Lung microvascular endothelial cell (primary cell): ENCODE results near the gene TTC7B. TPM values are rescaled to one million over a fixed set of nuclear protein-coding genes. Genes with fewer than 3 reads are reported as not detected.

Experiments used
- DNase-seq, 2 donors: peaks; one replicate each; pipeline versions ENCODE4 v3.0.0 to v3.0.0-alpha.2; 2010; ENCODE audit warnings: low read depth in 2 of 2
- total RNA-seq: library from RNA; depleted of rRNA; stranded (reverse); fragments of >200 nt; gene quantifications from 2 replicates; pipeline ENCODE4 v1.2.1, GENCODE V29; 2014

The TTC7B gene
- total RNA-seq, 1 donor from 2014 or later: 14.7 TPM

DNA sequence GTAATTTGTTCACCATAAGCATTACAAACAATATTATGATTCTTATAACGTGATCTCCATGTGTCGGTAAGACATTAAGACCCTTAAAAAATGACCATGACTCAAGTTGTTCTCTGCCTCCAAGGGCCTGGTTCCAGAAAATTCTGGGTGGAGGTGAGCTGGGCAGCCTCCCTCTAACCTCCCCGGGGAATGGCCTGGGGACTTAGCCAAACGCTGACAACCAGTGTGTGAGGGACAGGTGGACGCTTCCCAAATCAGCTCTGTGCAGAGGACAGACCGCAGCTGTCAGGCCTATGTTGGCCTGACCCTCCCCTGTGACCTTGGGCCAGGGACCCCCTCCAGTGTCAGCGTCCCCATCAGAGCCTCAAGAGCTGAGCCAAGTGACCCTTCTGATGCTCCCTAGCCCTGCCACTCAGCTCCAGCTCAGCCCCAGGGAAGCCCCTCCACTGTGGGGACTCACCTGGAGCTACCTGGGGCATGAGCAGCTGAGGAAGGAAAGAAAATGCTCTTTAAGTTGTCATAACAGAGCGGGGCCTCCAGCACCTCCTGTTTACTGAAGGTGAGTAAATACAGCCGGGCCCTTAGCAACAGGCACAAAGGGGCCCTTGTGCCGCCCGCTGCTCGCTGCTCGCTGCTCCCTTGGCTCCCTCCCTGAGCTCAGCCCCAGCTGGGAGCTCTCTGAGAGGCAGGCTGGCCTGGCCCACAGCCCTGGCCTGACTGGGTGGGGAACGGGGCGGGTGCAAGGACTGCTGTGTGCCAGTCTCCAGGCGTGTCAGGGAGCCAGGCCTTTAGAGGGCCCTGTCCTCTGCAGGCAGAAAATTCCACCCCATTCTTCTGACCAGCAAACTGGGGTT lies 302.8 kb downstream of the TTC7B start:
- no peak for DNase-seq

DNA sequence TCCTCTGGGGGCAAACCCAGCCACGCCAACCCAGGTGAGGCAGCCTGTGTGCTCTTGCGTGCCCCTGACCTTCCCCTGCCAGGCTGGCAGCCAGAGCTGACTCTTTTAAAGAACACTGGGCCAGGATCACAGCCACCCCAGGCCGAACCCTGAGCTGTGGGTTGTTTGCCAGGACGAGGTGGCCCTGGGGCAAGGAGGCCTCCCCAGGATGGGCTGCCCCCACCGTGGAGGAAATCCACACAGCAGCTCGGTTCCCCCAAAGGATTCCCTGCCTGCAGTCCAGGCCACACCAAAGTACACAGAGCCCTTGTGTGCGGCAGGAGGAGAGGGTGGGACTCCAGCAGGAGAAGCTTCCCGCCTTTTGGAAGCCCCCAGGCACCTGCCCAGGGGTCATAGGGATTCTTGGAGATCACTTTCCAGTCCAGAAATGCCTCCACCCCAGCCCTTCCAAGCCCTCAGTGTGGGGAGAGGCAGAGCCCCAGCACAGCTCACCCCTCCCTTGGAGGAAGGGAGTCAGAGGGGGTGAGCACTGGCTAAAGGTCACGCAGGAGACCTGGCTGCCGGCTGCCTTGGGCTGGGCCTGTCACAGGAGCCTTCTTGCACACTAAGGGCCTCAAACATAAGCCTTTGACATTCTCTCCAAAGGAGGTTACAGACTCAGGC lies 303.8 kb downstream of the TTC7B start:
- no peak for DNase-seq

DNA sequence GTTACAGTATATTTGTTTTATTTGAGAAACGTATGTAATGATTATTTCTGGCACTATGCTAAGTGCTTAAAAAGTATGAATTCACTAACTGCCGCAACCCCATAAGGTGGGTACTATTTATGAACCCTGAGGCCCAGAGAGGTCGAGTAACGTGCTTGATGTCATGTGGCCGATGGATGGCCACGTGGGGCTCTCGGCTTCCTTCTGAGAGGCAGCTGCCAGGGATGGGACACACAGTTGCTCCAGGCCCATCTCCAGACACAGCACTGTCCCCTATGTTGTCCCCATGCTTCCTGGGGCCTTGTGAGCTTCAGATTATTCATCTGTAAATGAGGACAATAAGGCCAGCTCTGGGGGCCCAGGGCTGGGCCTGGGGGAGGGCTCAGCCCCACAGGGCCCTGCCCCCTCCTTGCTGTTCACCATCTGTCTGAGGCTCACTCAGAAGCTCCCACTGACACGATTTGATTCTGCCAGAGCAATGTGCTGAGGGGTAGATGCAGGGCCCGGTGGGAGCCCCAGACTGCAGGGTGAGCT lies 304.4 kb downstream of the TTC7B start:
- no peak for DNase-seq

DNA sequence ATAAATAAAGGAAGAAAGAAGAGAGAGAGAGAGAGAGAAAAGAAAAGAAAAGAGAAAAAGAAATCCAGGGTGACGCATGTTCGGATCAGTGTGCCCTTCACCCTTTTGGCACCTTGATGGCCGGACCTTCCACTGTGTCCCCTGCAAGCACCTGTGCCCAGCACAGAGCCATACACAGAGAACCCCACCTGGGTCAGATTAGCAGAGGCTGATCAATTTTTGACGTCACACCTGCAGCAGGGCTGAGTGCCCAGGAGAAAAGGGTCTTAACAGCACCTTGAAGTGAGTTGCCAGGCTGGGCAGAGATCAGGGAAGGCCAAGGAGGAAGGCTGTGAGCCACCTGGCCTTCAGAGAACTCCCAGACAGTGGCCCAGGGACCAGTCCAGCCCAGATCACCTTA lies 305.0 kb downstream of the TTC7B start:
- no peak for DNase-seq

DNA sequence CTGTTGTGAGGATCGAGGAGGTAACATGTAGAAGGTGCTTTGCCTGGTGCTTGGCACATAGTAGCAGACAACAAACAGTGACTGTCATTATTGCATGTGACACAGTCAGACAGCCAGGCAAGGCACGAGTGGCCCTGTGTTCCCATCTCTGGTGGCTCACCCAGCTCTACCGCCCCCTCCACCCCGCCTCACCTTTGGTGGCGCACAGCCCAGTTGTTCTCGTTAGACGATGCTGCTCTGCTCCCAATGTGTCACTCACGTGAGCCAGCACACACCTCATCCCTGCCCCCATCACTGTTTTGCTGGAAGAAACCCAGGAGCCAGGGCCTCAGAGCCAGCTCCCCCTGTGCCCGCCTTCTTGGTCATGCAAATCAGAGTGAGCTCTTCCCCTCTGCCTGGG lies 306.1 kb downstream of the TTC7B start:
- no peak for DNase-seq

DNA sequence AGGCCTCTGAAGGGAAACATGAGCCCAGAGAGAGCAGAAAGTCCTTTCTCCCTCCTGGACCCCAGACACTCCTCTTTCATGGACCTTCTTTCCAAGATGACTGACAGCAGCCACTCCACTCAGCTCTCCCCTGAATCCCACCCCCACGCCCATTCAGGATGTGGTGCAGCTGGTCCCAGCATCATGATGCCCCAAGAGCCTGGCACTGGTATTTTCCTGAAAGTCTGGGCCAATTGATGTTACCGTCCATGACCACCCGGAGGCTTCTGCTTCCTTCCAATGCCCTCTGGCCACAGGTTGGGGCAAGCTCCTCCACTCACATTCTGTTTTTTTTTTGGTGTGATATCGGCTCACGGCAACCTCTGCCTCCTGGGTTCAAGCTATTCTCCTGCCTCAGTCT lies 306.8 kb downstream of the TTC7B start:
- DNase-seq: no peak

DNA sequence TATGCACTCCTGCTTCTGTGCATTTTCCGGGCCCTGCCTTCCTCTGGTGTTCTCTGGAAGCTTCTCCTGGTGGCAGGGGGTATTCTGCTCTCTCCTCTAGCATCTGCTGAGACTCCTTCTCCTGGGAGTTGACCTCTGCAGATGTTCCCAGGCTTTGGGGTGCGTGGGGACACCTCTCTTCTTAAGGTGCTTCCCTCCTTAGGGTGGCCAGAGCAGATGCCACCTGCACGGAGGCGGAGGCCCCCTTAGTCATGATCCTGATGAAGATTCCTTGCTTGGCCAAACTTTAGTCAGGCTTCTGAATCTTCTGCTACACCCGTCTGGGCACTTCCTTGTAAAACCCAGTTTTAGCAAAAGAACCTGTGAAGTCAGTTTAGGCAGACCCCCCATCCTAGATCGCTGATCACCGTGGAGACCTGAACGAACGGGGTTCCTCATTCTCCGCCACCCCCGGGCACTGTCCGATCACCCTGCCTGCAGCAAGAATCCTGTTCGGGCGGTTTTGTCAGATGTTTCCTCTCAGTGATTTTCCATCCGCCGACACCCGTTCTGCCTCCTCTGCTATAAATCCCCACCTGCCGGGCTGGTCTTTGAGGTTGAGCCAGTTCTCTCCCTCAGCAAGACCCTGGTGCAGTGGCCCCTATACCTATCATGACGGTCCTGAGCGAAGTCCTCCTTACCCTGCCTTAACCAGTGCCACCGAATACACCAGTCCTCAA lies 307.5 kb downstream of the TTC7B start:
- peak in 1 of 2 donors; percentile 58 for DNase-seq

DNA sequence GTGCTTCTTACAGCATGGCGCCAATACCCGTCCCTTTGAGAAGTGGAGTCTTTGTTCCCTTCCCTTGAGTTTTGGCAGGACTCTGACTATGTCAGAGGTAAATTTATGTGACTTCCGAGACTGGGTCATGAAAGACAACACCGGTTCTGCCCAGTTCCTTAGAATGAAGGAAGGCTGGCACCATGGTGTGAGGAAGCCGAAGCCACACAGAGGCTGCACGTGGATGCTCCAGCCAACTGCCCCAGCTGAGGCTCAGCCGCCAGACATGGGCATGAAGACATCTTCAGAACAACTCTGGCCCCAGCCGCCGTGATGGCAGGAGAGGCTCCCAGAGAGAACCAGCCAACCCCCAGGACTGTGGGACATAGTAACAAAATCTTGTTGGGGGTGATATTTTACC lies 308.2 kb downstream of the TTC7B start:
- no peak for DNase-seq

DNA sequence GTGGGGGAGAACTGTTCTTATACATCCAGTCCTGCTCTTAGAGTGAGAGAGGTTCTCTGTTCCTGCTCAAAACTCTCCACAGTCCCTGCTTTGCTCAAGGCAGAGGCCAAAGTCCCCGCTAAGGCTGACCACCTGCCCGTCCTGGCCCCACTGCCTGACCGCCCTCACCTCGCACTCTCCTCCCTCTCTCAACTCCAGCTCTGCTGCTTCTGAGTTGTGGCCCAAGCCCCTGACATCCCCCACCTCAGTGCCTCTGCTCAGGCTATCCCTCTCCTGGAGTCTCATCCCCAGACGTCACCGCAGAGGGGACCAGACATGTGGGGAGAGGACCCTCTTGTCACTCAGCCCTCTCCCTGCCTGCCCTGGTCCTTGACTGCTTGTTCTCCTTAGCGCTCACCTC lies 308.8 kb downstream of the TTC7B start:
- DNase-seq: no peak

DNA sequence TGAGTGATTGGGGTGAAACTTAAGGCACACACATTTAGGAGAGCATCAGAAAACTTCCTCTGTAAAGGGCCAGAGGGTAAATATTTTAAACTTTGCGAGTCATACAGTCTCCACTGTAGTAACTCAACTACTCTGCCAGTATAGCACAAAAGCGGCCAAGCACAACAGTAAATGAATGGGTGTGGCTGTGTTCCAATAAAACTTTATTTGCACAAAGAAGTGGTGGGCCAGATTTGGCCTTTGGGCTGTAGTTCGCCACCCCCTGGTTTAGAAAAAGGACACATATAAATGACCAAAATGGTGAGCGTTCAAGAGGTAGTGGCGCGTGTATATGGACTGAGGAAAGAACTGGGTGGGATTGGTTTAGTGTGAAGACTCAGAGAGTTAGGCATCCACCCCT lies 309.5 kb downstream of the TTC7B start:
- DNase-seq: no peak

DNA sequence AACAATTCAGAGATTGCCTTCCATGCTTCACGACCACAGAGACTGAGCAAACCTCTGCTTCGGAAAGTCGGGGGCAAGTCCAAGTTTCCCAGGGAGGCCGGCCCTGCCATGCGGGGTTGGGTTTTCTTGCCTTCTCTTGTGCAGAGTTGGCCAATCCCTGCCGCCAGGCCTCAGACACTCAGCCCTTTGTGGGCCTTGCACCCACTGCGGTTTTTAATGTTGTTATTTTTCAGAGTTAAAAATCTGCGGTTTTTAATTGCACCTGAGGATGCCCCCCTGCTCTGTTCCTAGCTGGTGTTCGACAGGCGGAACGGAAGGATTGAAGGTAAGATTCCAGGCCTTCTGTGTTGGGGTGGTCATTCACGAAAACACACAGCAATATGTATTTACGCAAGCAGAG lies 310.7 kb downstream of the TTC7B start:
- no peak for DNase-seq

DNA sequence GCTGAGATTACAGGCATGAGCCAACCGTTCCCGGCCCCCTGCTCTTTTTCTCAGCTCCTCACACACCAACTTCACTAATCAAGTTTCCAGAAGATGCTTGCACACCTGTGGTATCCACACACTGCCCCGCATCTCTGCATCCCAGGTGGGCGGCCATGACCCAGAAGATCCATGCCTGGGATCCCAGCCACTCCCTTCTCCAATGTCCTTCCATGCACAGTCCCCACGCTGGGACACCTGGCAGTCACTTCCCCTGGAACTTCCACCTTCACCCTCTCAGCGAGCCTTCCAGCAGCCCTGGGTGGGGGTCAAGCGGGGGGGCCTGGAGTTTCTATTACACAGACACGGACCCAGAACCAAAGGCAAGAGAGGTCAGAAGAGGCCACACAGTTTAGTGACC lies 311.6 kb downstream of the TTC7B start:
- no peak for DNase-seq

DNA sequence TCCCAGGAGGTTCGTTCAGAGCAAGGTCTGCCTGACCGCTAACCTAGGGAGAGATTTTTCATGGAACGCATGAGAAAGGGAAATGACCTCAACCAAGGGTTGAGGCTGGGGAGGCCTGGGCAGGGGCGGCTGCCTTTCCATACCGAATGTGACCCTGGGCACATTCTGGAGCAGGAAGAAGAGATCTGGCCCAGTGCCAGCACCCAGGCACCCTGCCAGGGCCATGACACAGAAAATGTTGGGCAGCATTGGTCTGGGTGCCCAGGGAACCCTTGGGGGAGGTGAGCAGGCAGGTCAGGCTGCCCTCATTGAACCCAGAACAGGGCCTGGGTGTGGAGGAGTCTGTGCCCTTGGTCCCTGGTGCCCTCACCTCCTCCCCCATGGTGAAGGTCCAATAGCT lies 312.6 kb downstream of the TTC7B start:
- no peak for DNase-seq

DNA sequence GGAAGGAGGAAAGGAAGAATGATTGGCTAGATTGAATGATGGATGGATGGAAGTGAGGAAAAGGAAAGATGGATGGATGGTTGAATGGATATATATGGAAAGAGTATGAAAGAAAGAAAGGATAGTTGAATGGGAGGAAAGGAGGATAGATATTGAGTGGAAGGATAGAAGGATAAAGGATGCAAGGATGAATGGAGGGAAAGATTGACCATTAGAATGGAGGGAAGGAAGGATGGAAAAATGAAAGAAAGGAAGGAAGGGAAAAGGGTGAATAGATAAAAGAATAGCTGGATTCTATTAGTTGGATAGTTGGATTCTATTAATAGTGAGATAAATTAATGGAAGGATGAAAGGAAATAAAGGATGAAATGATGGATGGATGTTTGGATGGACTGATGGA lies 313.5 kb downstream of the TTC7B start:
- DNase-seq: no peak

DNA sequence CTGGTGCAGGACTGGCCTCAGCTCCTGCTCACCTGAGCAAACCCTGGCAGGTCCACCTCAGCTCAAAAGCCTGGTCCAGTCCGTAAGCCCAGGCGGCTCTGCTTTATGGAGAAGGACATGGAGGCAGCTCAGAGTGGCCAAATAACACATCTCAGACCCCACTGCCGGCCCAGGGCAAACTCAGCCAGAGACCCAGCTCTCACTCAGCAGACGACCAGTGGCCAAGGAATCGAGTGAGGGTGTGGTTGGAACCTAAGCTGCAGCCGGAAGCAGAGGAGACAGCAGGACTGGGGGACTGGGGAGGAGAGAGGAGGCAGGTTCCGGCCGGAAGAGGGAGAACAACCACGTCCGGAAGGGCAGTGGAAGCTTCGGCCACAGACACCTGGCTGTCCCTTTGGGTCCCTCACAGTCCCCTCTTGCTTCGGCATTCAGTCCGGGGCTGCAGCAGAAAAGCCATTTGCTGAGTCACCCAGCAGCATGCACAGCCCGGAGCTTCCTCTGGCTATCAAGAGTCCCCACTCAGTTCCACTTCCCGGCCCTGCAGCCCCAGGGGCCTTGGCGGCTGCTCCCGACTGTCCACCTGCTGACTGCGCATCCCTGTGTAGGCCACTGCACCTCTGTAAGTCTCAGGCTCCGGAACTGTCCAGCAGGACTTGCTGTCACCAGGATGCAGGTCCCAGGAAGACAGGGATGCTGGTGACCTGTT lies 315.4 kb downstream of the TTC7B start:
- no peak for DNase-seq

DNA sequence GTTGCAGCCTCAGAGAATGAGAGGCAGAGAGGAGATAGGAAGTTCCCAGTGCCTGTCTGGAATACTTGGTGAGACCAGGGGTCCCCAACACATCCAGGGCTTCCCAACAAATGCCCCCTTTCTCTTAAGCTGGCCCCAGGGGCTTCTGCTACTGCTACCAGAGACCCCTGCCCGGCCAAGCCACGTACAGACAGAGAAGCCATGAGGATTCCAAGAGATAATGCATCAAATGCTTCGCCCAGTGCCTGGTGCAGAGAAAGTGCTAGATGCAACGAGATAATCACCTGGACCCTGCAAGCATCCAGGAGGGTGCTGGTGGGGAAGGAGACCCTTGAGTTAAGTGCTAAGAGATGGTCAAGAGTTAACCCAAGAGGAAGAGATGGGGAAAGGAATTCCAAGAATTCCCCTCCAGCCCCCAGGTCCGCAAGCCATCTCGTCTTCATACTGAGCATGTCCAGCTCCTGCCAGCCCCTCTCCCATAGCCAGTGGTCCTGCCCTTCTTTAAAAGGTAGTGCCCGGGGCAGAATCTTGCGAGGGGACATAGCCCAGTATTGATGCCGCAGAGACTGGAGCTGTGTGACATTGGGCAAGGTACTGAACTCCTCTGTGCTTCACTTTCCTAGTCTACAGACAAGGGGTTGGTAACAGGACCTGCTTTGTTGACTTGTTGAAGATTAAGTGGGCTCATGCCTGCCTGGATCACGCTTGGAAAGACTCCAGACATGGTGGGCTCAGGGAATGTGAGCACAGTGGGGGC lies 316.1 kb downstream of the TTC7B start:
- DNase-seq: no peak

DNA sequence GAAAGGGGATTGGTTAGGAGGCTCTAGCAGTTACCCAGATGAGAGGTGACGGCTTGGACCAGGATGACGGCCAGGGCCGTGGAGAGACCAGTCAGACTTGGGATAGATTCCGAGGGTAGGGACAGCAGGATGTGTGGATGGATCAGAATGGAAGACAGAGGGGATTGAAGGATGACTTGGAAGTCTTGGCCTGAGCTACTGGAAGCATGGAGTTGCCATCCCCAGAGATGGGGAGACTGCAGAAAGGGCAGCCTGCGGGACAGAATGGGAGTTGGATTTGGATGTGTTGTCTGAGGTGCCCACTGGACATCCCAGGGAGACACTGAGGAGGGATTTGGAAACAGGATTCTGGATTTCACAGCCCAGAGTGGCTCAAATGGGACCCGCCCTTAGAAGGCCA lies 317.1 kb downstream of the TTC7B start:
- no peak for DNase-seq

DNA sequence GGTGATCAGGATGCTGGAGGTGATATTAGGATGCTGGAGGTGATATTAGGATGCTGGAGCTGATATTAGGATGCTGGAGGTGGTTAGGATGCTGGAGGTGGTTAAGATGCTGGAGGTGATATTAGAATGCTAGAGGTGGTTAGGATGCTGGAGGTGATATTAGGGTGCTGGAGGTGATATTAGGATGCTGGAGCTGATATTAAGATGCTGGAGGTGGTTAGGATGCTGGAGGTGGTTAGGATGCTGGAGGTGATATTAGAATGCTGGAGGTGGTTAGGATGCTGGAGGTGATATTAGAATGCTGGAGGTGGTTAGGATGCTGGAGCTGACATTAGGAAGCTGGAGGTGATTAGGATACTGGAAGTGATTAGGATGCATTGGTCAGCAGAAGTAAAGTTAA lies 318.0 kb downstream of the TTC7B start:
- DNase-seq: no peak

DNA sequence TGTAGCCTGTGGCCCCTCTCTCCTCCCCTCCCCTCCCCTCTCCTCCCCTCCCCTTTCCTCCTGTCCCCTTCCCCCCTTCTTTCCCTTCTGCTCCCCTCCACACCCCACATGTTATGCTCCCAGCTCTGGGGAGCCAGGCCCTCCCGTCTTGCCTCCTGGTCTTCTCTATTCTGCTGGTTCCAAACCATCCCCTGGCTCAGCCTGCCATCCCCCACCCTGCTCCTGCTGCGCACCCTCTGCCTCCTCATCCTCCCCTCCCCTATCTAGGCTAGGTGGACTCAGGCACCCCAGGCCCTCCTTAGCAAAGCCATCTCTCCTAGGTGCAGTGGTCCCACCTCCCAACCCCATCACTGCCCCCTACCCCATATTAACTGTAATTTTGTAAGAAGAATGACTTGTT lies 319.9 kb downstream of the TTC7B start:
- DNase-seq: no peak

DNA sequence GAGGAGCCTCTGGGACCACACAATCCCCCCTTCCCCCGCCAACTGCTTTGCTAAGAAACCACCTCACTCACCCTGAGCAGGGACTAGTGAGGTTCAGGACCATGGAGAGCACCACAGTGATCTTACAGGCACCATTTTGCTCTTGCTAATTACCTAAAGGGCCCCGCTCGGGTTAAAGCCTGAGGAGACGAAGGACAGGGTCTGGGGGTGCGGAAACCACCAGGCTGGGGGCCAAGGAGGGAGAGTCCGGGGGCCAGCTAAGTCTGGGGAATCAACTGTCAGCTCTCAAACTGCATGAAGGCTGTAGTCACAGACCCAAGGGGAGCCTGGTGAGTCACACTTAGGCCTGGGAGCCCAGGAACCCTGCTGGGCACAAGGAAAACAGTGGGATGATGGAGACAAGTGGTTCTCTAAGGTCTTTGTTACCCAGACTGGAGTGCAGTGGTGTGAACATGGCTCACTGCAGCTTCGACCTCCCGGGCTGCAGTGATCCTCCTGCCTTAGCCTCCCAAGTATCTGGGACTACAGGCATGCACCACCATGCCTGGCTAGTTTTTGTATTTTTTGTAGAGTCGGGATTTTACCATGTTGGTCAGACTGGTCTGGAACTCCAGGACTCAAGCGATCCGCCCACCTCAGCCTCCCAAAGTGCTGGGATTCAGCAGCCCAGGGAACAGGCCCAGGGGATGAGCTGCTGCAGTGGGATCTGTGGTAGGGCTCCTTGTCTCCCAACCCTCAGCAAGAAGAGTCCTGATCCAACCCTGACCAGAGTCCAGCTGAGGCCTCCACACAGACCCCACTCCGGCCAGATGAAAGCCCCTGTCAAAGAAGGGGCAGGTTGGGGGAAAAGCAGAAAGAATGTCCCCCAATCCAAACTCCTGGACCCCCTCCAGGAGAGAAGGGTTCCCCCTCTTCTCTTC lies 320.6 kb downstream of the TTC7B start:
- DNase-seq: peak; percentile 78 to 79
